Measurements from ENCODE around the gene SOX5.

Gene SOX5

DNA sequence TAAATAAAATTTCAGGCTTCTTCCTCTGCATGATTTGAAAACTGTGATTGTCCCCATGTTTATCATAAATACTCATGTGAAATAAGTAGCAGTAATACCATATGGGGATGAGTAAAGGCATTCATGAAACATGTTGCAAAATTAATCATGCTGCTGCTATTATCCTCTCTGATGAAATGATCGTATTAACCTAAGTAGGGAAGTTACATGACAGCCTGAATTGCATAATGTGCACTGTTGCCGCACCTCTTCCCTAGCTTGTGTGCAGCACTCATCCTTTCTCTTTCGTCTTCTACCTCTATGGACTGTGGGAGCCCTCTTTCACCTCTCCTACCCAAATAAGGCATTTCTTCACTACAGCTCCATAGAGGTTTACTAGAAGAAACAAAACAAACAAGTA lies 367.6 kb downstream of the SOX5 start:
- DNase-seq: no peak

DNA sequence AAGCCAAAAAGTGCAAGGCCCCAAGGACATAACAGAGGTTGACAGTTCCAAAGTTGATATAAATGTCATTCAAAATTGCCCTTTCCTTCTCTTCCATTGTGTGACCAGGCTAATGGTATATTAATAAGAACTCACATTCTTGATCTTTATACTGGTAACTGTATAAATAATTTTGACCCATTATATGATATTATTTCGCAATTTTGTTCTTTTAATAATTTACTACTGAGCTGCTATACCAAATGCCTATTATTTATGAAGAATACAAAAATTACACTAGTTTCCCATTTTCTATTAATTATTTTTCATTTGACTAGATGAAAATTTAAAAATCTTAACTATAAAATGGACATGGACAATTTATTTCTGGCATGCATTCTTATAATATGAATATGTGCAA lies 370.2 kb downstream of the SOX5 start:
- DNase-seq: no peak

DNA sequence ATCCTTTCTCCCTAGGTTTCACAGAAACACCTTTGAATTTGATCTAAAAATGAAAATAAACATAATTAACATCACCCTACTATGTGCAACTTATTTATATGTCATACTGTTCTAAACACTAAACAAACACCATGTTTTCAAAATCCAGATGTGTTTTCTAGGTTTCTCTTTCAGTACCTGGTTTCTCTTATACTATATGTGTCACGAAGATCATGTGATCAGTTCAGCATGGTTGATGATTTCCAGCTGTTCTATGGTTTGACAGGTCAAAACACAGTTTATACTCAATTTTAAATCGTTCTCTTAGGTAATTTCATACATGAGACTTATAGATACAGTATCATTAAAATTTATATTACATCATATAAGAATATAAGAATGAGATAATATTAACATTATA lies 373.1 kb downstream of the SOX5 start:
- DNase-seq: no peak

DNA sequence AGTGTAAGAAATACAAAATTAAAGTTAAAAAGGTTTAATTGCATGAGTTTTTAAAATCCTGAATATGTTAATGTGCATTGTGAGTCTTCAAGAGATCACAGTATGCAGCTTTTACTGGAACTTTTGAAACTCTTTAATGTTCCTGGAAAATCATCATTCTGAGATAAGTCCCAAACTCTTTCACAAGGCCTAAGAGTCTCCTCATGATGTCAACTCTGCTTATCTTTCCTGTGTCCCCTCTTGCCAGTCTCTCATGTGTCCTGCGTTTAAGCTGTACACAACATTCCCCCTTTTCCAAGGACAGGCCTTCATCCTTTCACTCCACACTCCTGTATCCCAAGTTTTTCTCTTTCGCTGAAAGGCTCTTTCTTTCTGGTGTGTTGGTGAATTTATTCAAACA lies 380.1 kb downstream of the SOX5 start:
- no peak for DNase-seq

DNA sequence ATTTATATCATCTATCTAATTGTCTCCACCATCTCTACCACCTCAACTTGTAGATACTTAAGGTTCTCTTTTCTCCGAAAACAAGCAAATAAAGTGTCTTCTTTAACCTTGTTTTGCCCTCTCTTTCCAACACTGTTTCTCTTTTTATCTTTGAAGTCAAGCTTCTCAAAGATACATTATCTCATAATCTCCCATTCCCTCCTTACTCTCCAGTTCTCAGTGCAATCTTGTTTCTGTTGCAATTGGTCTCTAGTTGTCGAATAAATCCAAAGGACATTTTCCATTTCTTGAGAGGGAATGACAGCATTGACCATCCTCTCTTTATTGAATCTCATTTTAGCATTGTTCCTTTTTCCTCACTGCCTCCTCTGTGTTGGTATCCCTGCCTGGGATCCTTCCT lies 383.3 kb downstream of the SOX5 start:
- no peak for DNase-seq

DNA sequence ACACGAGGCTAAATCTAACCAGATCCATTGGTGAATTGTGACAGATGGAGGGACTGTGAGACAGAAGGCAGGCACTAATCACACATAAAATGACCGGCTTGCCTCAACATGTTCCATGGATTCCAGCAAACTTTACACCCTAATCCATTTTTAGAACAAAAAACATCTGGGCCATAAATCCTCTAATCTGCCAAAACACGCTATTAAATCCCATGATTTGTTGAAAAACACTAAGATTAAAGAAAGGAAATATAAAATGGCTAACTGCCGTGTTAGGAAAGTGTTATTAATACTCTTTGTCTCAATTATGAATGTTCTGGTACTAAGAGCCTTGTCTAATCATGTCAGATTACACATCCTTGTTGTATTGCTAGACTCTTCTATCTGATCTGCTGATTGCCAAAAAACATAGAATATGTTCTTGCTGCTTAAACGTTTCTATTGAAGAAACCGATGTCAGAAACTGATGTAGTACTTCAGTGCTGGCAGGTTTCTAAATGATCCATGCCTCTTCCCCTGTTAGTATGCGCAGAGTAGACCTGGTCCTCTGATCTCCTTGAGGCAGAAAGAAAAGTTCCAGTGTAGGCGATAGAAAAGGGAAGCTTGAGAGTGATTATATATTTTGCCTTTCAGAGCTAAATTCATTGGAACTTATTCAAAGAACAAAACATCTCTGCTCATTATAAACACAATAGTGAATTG lies 384.9 kb downstream of the SOX5 start:
- DNase-seq: no peak

DNA sequence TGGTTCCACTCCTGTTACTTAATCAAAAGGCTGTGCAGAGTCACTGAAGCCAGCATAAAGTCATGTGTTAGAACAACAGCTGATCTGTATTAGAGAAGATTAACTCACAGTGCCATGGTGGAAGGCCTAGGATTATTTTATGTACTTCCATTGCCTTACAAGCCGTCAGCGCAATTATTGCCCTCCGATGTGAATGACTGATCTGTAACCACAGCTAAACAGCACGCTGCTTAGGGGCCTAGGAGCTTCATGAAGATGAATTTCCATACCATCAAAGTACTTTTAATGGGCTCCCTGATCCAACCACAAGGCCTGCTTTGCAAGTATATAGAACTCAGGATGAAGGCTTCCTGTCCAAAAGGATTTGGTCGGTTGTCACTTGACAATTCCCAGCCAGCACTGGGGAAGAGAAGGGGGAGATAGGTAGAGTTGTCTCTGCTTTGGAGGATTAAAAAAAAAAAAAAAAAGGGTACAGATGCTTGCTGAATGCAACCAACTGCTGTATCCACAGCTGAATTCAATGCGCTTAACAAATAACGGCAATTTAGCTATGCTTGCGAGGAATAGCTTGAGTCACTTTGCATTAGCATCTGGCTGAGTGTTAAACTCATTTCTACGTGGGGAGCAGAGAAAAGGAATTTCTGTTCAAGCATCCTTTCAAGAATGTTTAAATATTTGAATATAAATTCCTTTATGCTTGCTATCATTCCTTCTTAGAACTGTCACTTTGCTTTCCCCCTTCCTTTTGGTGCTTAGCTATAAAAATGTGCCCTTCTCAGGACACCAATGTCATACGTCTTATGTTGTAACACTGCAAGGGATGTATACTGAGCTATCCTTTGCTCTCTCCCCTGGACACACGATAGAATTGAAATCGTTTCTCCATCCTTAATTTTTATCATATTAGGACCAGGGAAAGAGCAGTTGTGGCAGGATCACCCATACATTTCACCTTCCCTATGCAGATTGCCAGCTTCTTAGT lies 387.8 kb downstream of the SOX5 start:
- DNase-seq: no peak

DNA sequence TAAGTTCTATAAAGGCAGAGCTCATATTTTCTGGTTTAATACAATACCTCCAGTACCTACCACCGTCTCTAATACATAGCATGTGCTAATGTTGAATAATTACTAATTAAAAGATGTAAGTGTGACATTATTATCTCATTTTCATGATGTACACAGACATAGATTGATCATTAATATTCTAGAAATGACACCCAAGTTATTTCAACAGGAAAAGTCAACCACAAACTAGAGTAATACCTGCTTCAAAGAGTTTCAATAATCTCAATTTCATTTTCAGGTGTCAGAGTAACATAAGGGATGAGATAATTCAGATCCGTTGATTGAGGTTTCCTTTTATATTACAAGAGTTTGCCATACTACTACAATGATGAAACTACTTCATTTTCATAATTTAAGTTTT lies 388.9 kb downstream of the SOX5 start:
- no peak for DNase-seq

DNA sequence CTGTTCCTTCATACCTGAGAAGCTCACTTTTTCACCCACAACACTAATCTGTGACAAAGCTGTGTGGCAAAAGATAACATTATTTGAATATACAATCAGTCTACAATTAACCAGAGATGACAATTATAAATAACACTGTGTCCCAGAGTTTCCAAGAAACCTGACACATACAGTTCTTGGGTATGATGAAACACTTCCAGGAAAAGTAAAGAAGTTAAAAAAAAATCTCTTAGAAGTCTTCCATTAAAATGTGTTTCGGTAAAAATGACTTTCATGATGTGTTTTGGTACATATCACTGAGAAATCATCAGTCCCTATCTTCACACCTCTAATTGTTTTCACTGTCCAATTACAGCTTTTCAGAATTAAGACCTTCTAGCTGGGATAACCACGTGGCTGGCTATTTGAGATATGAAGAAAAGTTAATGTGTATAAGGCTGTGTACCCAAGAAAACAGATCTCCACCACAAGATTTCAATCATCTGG lies 390.2 kb downstream of the SOX5 start:
- DNase-seq: no peak

DNA sequence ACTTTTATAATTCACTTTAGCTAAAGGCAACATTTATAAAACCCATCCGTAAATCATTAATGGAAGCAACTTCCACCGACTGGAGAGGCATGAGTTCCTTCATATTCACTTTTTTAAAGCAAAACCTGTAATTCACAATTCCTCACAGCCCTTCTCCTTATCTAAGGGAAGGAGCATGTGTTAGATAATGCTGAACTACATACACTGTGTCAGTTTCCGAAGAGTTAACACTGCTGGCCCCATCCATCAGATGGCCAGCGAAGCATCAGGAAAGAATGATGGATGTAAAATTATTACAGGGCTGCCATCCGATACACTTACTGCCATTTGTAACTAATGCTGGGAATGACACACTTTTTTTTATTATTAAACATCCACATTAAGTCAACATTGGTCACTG lies 392.8 kb downstream of the SOX5 start:
- no peak for DNase-seq

DNA sequence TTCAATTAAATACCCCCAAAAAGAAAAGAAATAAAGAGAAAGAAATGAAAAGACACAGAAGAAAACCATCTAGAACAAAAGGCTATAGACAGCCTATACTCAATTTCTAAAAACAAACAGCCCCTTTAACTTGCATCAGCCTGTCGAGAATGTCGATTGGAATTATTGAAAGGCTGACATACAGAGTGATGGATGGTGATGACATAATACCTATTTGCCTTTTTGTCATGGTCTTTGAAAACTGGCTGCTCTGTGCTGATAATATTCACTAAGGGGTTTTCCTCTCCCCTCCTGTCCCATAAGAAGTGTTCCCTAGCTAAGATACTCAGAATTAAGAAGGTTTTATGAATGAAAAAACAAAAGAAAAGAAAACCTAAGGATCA lies 393.7 kb downstream of the SOX5 start:
- DNase-seq: no peak

DNA sequence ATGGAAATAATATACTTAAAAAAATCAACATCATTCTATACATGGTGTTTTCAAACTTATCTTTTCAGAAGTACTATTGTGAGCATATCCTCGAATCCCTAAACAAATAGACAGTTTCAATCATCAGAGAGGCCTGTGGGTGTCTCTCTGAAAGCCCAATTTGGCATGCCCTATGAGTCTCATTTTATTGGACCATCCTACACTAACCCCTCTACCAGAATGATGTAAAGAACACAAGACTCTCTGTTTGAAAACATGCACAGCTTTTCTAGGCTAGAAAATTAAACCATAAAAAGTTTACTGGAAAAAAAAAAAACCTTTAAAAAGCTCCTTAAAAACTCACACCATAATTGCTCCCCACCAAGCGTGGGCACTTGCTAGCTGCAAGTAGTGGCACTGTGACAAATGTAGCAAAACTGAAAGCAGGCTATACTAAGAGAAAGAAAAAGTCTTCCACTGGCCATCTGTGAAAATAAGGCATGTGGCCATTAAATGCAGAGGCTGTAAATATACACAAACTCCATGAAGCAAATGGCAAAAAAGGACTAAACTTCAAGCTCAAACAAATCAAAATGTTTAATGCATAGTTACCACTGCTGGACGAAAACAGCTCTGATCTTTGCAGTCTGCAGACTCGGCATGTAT lies 394.2 kb downstream of the SOX5 start:
- DNase-seq: no peak

DNA sequence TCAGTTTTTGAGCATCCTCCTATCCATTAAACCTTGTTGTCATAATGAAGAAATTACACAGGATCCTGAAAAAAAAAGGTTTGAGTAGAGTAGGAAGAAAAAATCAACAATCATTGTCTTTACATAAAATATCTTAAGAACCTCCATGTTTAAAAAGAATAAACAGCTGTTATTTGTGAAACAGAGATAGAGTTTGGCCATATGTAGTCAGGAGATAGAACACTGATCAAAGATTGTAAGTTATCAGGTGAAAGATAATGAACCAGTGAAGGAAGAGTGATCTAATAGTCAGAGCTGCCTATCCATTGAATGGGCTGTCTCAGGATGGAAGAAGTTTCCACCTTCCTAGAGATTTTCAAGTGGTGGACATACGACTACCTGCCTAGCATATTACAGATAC lies 397.1 kb downstream of the SOX5 start:
- DNase-seq: no peak

DNA sequence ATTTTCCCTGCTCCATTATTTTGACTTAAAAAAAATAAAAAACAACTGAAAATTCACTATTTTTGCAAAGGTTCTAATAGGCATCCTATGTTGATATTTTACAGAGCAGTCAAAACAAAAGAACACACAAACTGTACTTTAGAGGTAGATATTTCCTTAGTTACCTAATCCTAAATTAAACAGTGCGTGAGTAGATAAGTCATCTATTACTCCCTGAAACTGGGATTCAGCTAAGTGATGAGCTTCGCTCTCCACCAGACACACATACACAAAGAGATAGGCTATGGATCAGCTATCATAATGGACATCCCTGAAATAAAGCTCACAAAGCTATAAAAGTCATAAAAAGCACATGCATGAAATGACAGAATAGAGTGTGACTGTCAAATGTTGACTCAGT lies 398.7 kb downstream of the SOX5 start:
- no peak for DNase-seq

DNA sequence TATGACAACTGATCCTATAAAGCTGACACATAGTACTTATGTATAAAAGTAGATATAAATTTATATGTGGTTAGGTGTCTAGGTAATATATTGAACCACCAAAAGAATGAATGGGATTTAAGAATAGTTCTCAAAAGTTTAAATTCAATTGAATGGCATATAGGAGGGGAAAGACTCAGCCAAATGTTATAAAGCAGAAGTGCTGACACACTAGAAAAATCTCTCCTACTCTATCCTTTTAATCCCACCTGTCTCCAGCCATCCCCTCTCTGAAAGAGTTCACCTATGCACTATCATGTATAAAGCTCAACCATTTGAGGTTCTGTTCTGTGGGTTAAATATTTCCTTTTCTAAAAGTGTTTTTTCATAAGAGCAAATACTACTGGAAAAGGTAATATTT lies 400.7 kb downstream of the SOX5 start:
- DNase-seq: no peak

DNA sequence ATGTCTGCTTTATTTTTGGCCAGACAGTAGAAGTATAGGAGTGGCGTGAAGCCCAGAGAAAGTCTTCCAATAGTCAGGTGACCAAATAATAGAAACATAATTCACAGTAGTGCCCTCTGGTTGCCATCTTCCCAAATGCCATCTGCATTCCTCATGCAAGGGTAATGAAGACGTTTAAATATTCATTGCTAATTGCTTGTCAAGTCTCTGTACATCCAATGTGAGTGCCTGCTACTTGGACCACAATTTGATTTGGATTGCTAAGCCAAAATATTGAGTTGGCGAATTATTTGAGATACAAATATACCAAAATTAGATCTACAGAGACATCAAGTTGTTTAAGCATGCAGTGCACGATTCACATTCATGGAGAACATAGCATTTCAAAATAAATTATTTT lies 402.7 kb downstream of the SOX5 start:
- DNase-seq: no peak

DNA sequence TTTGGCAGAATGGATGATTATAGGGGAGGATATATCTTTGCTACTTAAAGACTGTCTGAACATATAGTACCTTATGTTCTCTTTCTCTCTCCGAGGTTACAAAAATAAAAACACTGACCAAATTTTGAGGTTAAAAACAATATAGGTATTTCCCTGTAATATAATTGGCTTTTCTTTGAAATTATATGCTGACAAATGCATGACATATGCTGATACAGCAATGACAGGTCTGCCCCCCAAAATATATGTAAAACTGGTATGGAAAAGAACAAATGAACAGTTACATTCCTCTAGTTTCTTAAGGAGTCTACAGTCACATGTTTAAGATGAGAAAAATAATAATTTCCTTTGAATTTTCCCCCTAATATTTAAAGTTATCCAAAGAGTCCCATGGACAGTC lies 405.7 kb downstream of the SOX5 start:
- DNase-seq: no peak

DNA sequence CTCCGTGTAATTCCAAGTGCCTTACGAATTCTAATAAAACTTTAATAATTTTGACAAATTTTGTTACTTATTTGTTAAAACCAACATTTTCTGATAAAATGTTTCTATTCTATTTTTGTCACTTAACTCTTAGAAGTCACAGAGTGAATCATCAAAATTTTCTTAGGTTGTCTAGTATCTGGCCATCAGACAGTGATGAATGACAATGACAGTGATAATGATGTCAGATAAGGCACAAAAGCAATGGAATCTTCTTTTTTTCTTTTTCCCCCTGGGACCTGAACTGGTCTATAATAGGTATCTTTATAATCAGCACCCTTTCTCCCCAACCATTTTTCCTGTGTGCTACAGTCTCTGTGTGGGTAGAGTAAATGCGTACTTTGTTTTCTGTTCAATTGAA lies 407.3 kb downstream of the SOX5 start:
- no peak for DNase-seq

DNA sequence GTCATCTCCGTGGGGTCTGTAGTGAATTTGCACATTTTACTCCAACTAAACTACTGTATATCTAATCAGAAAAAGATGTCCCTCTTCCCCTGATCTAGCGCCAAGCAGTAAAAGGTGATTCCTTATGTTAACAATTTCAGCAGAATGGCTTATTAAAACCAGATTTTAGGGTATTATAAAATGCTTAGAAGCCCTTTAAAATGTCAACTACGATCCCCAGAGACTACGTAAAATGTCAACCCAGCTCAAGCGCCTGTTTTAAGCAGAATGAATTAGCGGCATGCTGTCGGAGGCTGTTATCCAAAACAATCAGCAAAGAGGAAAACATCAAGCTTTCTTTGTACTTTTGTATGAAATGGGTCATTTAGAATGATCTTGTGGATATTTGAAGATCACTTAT lies 408.9 kb downstream of the SOX5 start:
- no peak for DNase-seq

DNA sequence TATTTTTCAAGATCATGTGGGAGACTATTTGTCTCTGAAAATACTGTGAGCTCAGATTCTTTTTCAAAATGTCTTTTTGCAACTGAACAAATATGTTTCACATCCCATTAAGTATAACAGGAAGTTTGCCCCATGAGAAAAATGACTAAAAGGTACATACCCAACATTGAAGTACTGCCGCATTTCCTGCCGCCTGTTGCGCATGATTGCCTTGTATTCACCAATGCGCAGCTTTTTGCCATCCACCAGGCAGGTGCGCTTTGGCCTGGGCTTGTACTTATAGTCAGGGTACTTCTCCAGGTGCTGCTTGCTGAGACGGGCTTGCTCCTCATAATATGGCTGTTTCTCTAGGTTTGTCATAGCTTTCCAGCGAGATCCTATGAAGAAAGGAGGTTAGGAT lies 413.2 kb downstream of the SOX5 start:
- DNase-seq: no peak

DNA sequence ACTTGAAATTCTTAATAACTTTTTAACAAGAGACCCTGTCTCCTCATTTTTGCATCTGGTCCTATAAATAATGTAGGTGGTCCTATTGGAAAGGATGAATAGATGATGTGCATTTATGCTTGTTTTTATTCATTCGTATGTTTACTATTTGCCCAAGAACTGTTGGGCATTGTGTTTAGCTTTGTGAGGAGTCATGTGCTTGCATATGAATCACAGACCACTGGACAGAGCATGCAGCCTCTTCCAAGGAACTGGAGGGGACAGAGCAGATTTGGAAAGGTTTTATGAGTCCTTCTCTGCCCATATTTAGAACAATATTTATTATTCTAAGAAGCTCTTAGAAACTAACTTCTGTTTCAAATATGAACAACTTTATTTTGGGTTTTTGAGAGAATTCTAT lies 414.0 kb downstream of the SOX5 start:
- DNase-seq: no peak

DNA sequence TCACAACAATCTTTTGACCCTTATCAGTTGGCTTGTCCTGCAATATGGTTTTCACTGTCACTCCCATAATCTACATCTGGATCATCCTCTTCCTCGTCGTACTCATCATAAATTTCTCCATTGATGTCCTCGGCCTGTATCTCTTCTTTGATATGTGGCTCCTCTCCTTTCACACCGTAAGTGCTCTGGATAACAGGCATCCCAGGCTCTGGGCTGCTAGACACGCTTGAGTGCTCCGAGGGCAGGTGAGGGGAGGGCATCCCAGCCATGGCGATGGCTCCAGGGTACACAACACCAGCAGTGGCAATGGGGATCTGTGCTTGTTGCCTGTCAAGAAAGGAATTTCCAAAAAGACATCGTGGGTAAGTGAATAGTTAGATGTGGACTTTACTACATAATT lies 415.3 kb downstream of the SOX5 start:
- no peak for DNase-seq

DNA sequence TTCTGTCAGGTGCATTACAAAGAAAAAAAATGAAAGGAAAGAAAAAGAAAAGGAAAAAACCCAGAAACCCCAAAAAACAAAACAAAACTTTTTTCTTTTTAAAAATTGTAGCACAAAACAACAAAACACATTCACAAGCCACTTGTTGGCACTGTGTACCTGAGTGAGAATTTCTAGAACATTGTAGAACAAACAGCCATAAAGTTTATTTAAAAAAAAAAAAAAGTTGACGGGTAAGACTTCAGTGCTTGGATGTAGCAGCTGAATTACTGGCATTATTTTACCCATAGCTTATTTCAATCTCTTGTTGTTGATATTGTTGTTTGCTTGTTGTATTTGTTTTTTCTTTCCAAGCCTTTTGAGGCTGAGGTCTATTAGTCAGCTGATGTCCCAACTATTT lies 415.8 kb downstream of the SOX5 start:
- DNase-seq: no peak

DNA sequence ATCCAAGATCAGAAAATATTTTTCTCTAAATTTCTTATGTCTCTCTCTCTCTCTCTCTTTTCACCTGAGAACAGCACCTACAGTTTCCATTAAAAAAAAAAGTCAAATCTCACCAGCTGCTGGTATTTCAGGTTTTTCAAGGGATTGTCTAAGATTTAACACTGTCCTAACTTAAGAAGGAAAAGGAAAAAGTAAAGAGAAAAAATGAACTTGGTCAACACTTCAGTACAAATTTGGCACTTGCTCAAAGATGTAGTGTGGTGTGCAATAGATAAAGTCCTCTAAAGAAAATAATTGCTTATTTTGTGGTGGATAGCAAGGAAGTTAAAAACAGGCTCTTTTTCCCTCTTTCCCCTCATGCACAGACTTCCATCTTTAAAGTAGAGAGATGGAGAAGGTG lies 416.2 kb downstream of the SOX5 start:
- no peak for DNase-seq

All from RPMI8226 (cell line).